Cardiac septum (tissue), 1 donor: ENCODE measurements around the gene KDM7A. TPM values are rescaled to one million over a fixed set of nuclear protein-coding genes. Genes with fewer than 3 reads are reported as not detected.
"Not testable (repeated sequence)": the region's sequence is repeated elsewhere in the genome, so short reads cannot be mapped to it uniquely, and the experiment has no call there.

Source experiments
- DNase-seq: peaks from one replicate; pipeline ENCODE4 v3.0.0-alpha.2; 2020; ENCODE audit warnings: low spot score
- intact Hi-C: fragments of 100-400 bp; cut with DNase I; formaldehyde crosslinking; loops from one replicate; pipeline ENCODE4 v1.14.0; 2022
- total RNA-seq: library from RNA; stranded (reverse); fragmentation: NEBNext Ultra II Directional; extraction: Animal tissue kit (Norgen Biotek cat#: 25700); gene quantifications from one replicate; pipeline ENCODE4 v1.2.1, GENCODE V29; 2021
- donor health status: DM: no; HTN: no; CAD: no.

Gene KDM7A
- total RNA-seq, 1 donor from 2014 or later, result 11.8 TPM

- intact Hi-C loops, DNase-seq: not testable (repeated sequence)
Measured at GRCh38 chr7:140202942-140203341, 26.2 kb upstream of the KDM7A start.

- intact Hi-C loops, result no loop called here
- DNase-seq, result no peak
Measured at GRCh38 chr7:140201393-140201792, 24.6 kb upstream of the KDM7A start.

GRCh38 chr7:140200061-140200989 lies 23.5 kb upstream of the KDM7A start:
- intact Hi-C loops, result no loop called here

GRCh38 chr7:140197938-140198337 lies 21.2 kb upstream of the KDM7A start:
- intact Hi-C loops, result no loop called here
- DNase-seq, result no peak

More at GRCh38 chr7:140200061-140200989, 23.5 kb upstream of the KDM7A start:
- DNase-seq, result no peak

- intact Hi-C loops, result no loop called here
Measured at GRCh38 chr7:140197218-140197890, 20.6 kb upstream of the KDM7A start.

GRCh38 chr7:140196361-140197217 lies 19.8 kb upstream of the KDM7A start:
- intact Hi-C loops, result no loop called here
- DNase-seq, result no peak

More at GRCh38 chr7:140197218-140197890, 20.6 kb upstream of the KDM7A start:
- no peak for DNase-seq

- DNase-seq, result no peak
- intact Hi-C loops, result no loop called here
Measured at GRCh38 chr7:140195859-140196258, 19.1 kb upstream of the KDM7A start.

GRCh38 chr7:140192620-140193019 lies 15.8 kb upstream of the KDM7A start:
- intact Hi-C loops, result no loop called here
- no peak for DNase-seq

- DNase-seq, result no peak
- intact Hi-C loops, result no loop called here
Measured at GRCh38 chr7:140192176-140192575, 15.4 kb upstream of the KDM7A start.

- no peak for DNase-seq
- intact Hi-C loops, result no loop called here
Measured at GRCh38 chr7:140190588-140190987, 13.8 kb upstream of the KDM7A start.

GRCh38 chr7:140189917-140190316 lies 13.1 kb upstream of the KDM7A start:
- intact Hi-C loops, result no loop called here
- no peak for DNase-seq

GRCh38 chr7:140182917-140183316 lies 6.1 kb upstream of the KDM7A start:
- DNase-seq, result no peak
- intact Hi-C loops, result no loop called here

GRCh38 chr7:140179339-140179738 lies 2.6 kb upstream of the KDM7A start:
- intact Hi-C loops, result loop anchor here (5.0 kb wide), 4 partner anchors 48 to 837 kb away; partner anchors contain the start of gene FMC1
- no peak for DNase-seq

- no peak for DNase-seq
- intact Hi-C loops, result loop anchor here (5.0 kb wide), 4 partner anchors 51 to 834 kb away; partner anchors contain the start of gene FMC1
Measured at GRCh38 chr7:140176122-140176701, 571 bp downstream of the KDM7A start.

- intact Hi-C loops, result loop anchor here (5.0 kb wide), 4 partner anchors 52 to 833 kb away; partner anchors contain the start of gene FMC1
- peak; percentile 95 for DNase-seq
Measured at GRCh38 chr7:140175221-140176121, 1.3 kb downstream of the KDM7A start.

GRCh38 chr7:140174217-140174616 lies 2.6 kb downstream of the KDM7A start:
- intact Hi-C loops, result no loop called here
- DNase-seq, result no peak

- no peak for DNase-seq
- intact Hi-C loops, result no loop called here
Measured at GRCh38 chr7:140170375-140170774, 6.4 kb downstream of the KDM7A start.

- intact Hi-C loops, result no loop called here
- DNase-seq, result no peak
Measured at GRCh38 chr7:140168816-140169215, 8.0 kb downstream of the KDM7A start.
